Heart left ventricle (tissue), 16 donors: ENCODE results near the gene SERP1. TPM values are rescaled to one million over a fixed set of nuclear protein-coding genes. Genes with fewer than 3 reads are reported as not detected.

Source experiments
- ATAC-seq, 4 donors: fragments of 200-7000 bp; cut with Tn5 transposase; one replicate each; pipeline ENCODE4 v1.9.1; 2020 to 2022; ENCODE audit warnings: moderate library complexity in 4 of 4, mild to moderate bottlenecking in 3 of 4, moderate number of reproducible peaks in 1 of 4
- DNase-seq, 5 donors: peaks; one replicate each; pipeline ENCODE4 v3.0.0-alpha.2; 2020
- H3K27ac ChIP-seq, 12 donors: fragments of 200-600 bp; sonication (generic) in 4 of 12; one replicate each; pipeline versions ENCODE4 v1.5.0 to v1.8.0; 2016 to 2022; ENCODE audit warnings: mild to moderate bottlenecking in 2 of 12
- H3K27me3 ChIP-seq, 9 donors: fragments of 200-600 bp; sonication (generic) in 2 of 9; one replicate each; pipeline versions ENCODE4 v1.5.1 to v1.8.0; 2016 to 2022; ENCODE audit warnings: mild to moderate bottlenecking in 3 of 9
- H3K36me3 ChIP-seq, 9 donors: fragments of 200-600 bp; sonication (generic) in 2 of 9; one replicate each; pipeline versions ENCODE4 v1.5.0 to v1.8.0; 2018 to 2022; ENCODE audit warnings: mild to moderate bottlenecking in 2 of 9
- H3K4me1 ChIP-seq, 12 donors: fragments of 200-600 bp; sonication (generic) in 4 of 12; one replicate each; pipeline versions ENCODE4 v1.5.0 to v1.8.0; 2016 to 2022; ENCODE audit warnings: mild to moderate bottlenecking in 3 of 12
- H3K4me3 ChIP-seq, 12 donors: fragments of 200-600 bp; sonication (generic) in 4 of 12; one replicate each; pipeline versions ENCODE4 v1.5.0 to v1.8.0; 2017 to 2022; ENCODE audit warnings: mild to moderate bottlenecking in 9 of 12, moderate library complexity in 4 of 12
- H3K9me3 ChIP-seq, 12 donors: fragments of 200-600 bp; sonication (generic) in 4 of 12; one replicate each; pipeline versions ENCODE4 v1.5.0 to v1.8.0; 2016 to 2022; ENCODE audit warnings: mild to moderate bottlenecking in 1 of 12
- CTCF ChIP-seq, 12 donors: fragments of 200-600 bp; sonication (generic) in 4 of 12; IDR thresholded peaks; one replicate each; pipeline versions ENCODE4 v1.5.0 to v1.8.0; 2018 to 2022; ENCODE audit warnings: antibody characterized with exemption in 12 of 12, mild to moderate bottlenecking in 5 of 12
- POLR2A ChIP-seq, 2 donors: fragments of 450-650 bp; IDR thresholded peaks; one replicate each; pipeline ENCODE4 v1.6.1; 2017; ENCODE audit warnings: antibody characterized with exemption in 2 of 2, mild to moderate bottlenecking in 2 of 2, moderate library complexity in 2 of 2
- WGBS, 4 donors: extraction: QIAGEN DNeasy Blood & Tissue Kit in 2 of 4; methylation state at CpG; one replicate each; pipeline versions ENCODE4 v1.1.5 to v1.1.7; 2013 to 2018; 5-methylcytosine and 5-hydroxymethylcytosine counted together
- intact Hi-C, 10 donors: fragments of 100-400 bp; cut with DNase I; formaldehyde crosslinking; loops; one replicate each; pipeline versions ENCODE4 v1.11.1 to v1.14.2; 2022
- polyA plus RNA-seq, 2 donors: library from polyadenylated mRNA; stranded (reverse); fragments of 200-250 nt; gene quantifications; one replicate each; pipeline ENCODE4 v1.2.3, GENCODE V29; 2013
- total RNA-seq, 9 donors: library from RNA; depleted of rRNA in 2 of 9; stranded (reverse); fragments of >200 nt in 2 of 9; fragmentation: NEBNext Ultra II Directional in 3 of 9; extraction: Animal tissue kit (Norgen Biotek cat#: 25700) in 3 of 9; gene quantifications; one replicate each; pipeline versions ENCODE4 v1.1.0 to v1.2.4, GENCODE V29; 2016 to 2023
- donor health status: ischemic (EF 13 %, LVEDD 7.1; RV severe dilation, severe dysfunction).
- donor health status: healthy with polysubstance abuse.
- donor health status: DM: no; HTN: yes; CAD: no.
- donor health status: DM: no; HTN: no; CAD: no.
- donor health status: ischemic (EF 25% LVEDD 6.9; RV normal size, moderate dysfunction).
- donor health status: ischemic (EF 25% LVEDD 5.7; RV mildly dilated, moderate dysfunction).
- donor health status: healthy.
- donor health status: DM: yes; HTN: yes; CAD: no.
- donor health status: ischemic (EF 35%, LVEDD 5.7; RV mildly dilated, moderate dysfunction).
- donor health status: nonischemic (EF 11% LVEDD 7.7; RV severe dilation, severe dysfunction).
- donor health status: DM: yes; HTN: yes; CAD: no.
- donor health status: PGD.
- donor health status: ischemic (EF 29% LVEDD 5.4; RV normal size, mild dysfunction).
- donor health status: nonischemic (EF 23%, LVEDD 6.1; RV moderate dilation, normal function).

The SERP1 gene
- total and polyA plus RNA-seq, 11 donors = 14.8 to 86.9 (median 26.3) TPM

DNA sequence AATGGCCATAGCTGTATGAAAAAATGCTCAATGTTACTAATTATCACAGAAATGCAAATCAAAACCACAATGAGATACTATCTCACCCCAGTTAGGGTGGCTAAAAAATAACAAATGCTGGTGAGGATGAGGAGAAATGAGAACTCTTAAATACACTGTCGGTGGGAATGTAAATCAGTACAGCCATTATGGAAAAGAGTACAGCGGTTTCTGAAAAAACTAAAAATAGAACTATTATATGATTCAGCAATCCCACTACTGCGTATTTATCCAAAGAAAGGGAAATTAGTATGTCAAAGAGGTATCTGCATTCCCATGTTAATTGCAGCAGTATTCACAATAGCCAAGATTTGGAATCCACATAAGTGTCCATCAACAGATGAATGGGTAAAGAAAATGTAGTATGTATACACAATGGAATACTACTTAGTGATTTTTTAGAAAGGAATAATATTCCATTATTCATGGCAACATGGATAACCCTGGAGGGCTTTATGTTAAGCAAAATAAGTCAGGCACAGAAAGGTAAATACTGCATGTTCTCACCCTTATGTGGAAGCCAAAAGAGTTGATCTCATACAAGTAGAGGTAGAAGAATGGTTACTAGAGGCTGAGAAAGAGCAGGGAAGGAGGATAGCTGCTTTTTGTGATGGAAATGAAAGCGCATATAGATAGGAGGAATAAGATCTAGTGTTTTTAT is 35.0 kb downstream of the SERP1 start:
- TF ChIP-seq POLR2A (IDR thresholded peaks at IDR 0.05) (no peak), CTCF (IDR thresholded peaks at IDR 0.05) (no peak)
- ATAC-seq (no peak), DNase-seq (no peak)
- Histone ChIP-seq H3K4me1 (no peaks in the 10 kb centered on the region), H3K4me3 (no peak overlapping the region), H3K27me3 (no peaks in the 10 kb centered on the region), H3K27ac (no peak overlapping the region), H3K9me3 (peaks cover 0 to 8% (median 0%) of the 10 kb centered on the region in 12 donors), H3K36me3 (no peaks in the 10 kb centered on the region)
- 70 to 81% (median 75%) methylated on average over 4 of the region's 4 CpGs for WGBS, 4 donors
- intact Hi-C loops = no loop called here

- H3K9me3 ChIP-seq = peaks cover 0 to 8% (median 0%) of the 10 kb centered on the region in 12 donors
- H3K27ac ChIP-seq = no peak overlapping the region
- 92 to 93% (median 93%) methylated on average over 2 of the region's 2 CpGs for WGBS, 4 donors
- no peak for TF ChIP-seq CTCF (IDR thresholded peaks at IDR 0.05)
- no peak for TF ChIP-seq POLR2A (IDR thresholded peaks at IDR 0.05)
- H3K4me1 ChIP-seq = no peaks in the 10 kb centered on the region
- no peaks in the 10 kb centered on the region for H3K27me3 ChIP-seq
- intact Hi-C loops = no loop called here
- DNase-seq (no peak), ATAC-seq (no peak)
- H3K4me3 ChIP-seq = no peak overlapping the region
- no peaks in the 10 kb centered on the region for H3K36me3 ChIP-seq
Observed at GRCh38 chr3:150509780-150510179, 36.5 kb downstream of the SERP1 start.

DNA sequence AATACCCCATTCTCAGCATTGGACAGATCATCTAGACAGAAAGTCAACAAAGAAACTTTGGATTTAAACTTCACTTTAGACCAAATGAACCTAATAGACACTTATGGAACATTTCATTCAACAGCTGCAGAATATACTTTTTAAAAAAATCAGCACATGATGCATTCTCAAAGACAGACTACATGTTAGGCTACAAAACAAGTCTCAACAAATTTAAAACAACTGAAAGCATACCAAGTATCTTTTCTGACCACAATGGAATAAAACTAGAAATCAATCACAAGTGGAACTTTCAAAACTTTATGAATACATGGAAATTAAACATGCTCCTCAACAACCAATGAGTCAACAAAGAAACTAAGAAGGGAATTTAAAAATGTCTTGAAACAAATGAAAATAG is 37.9 kb downstream of the SERP1 start:
- TF ChIP-seq POLR2A (IDR thresholded peaks at IDR 0.05) = no peak
- TF ChIP-seq CTCF (IDR thresholded peaks at IDR 0.05) = no peak
- Histone ChIP-seq H3K27me3 (no peaks in the 10 kb centered on the region), H3K4me1 (no peaks in the 10 kb centered on the region), H3K36me3 (no peaks in the 10 kb centered on the region), H3K4me3 (no peak overlapping the region), H3K9me3 (peaks cover 0 to 8% (median 0%) of the 10 kb centered on the region in 12 donors), H3K27ac (no peak overlapping the region)
- no peak for ATAC-seq
- intact Hi-C loops = no loop called here
- DNase-seq = no peak

GRCh38 chr3:150504483-150504882 is 41.8 kb downstream of the SERP1 start:
- TF ChIP-seq CTCF (IDR thresholded peaks at IDR 0.05) = no peak
- TF ChIP-seq POLR2A (IDR thresholded peaks at IDR 0.05) = no peak
- ATAC-seq = no peak
- 65 to 78% (median 73%) methylated on average over 3 of the region's 3 CpGs for WGBS, 4 donors

More at GRCh38 chr3:150504483-150504882, 41.8 kb downstream of the SERP1 start:
- Histone ChIP-seq H3K27ac (no peak overlapping the region), H3K4me1 (no peaks in the 10 kb centered on the region), H3K27me3 (no peaks in the 10 kb centered on the region), H3K4me3 (no peak overlapping the region), H3K36me3 (no peaks in the 10 kb centered on the region), H3K9me3 (peaks cover 0 to 8% (median 0%) of the 10 kb centered on the region in 12 donors)
- no peak for DNase-seq
- intact Hi-C loops = no loop called here
